ENCODE results near the gene IGSF8.

IGSF8 gene

DNA sequence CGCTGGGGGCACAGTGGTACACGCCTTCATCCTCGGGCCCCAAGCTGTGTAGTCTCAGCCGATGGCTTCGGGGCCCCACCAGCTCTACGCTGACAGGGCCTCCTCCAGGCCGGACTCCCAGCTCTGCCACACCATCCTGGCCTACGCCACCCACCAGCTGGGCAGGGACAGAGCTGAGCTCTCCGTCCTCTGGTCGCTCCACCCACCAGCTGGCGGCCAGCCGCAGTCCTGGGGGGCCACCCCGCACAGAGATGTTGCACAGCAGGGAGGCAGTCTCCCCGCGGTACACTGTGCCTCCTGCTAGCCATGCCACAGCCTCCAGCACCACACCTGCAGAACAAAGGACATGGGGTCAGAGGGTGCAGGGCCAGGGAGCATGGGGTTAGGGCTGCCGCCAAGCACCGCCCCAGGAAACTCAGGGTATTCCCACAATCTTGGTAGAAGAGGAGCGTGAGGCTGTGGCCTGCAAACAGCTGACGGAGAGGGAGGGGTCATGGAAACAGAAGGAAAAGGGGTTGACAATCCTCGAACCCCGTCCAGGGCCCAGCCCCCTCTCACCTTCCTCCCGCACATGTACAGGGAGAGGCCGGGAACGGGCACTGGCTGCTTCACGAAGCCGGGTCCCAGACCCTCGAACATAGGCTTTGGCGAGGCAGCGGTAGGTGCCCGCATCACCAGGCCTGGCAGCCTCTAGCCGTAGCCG lies 5.9 kb downstream of the IGSF8 start:
- no peak overlapping the region for H3K4me3 Mint-ChIP-seq
- no peak overlapping the region for H3K27ac Mint-ChIP-seq
- no peaks in the 10 kb centered on the region for H3K27me3 Mint-ChIP-seq (ENCODE audit: low read depth)
- TF ChIP-seq, protein P1, sequence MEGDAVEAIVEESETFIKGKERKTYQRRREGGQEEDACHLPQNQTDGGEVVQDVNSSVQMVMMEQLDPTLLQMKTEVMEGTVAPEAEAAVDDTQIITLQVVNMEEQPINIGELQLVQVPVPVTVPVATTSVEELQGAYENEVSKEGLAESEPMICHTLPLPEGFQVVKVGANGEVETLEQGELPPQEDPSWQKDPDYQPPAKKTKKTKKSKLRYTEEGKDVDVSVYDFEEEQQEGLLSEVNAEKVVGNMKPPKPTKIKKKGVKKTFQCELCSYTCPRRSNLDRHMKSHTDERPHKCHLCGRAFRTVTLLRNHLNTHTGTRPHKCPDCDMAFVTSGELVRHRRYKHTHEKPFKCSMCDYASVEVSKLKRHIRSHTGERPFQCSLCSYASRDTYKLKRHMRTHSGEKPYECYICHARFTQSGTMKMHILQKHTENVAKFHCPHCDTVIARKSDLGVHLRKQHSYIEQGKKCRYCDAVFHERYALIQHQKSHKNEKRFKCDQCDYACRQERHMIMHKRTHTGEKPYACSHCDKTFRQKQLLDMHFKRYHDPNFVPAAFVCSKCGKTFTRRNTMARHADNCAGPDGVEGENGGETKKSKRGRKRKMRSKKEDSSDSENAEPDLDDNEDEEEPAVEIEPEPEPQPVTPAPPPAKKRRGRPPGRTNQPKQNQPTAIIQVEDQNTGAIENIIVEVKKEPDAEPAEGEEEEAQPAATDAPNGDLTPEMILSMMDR (IDR thresholded peaks at IDR 0.05; ENCODE audit: unreplicated experiment in 3 of 3) = no peak
- H3K9me3 Mint-ChIP-seq = no peaks in the 10 kb centered on the region
- H3K4me1 Mint-ChIP-seq = peaks cover 9% of the 10 kb centered on the region
- peaks cover 4% of the 10 kb centered on the region for H3K36me3 Mint-ChIP-seq (ENCODE audit: low read depth)

DNA sequence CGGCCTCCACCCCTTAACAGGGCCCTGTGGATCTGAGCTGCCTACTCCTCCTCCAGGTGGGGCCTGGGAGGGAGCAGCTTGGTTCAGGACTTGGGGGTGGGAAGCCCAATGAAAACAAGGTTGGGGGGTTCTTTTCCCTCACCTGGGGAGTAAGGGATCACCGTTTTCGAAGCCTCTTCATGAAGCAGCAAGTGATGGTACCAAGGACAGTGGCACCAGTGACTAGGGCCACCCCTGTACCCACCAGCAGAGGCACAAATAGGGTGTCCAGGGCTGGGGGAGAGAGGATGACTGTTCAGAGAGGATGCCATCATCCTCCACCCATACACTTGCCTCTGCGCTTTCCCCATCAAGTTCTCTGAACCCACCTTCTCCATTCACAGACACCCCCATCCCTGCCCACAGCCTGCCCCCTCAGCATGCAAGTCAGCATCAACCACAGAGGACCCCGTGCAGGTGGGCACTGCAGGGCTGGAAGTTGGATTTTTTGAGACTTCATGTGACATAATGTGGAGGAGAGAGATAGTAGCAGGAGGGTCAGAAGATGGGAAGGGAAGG lies 6.7 kb downstream of the IGSF8 start:
- TF ChIP-seq, protein P1 (IDR thresholded peaks at IDR 0.05; ENCODE audit: unreplicated experiment in 3 of 3) = no peak
- Mint-ChIP-seq H3K9me3 (no peaks in the 10 kb centered on the region), H3K27ac (no peak overlapping the region), H3K4me3 (no peak overlapping the region), H3K36me3 (ENCODE audit: low read depth) (peaks cover 4% of the 10 kb centered on the region), H3K4me1 (peaks cover 6% of the 10 kb centered on the region), H3K27me3 (ENCODE audit: low read depth) (peaks cover 2% of the 10 kb centered on the region)

DNA sequence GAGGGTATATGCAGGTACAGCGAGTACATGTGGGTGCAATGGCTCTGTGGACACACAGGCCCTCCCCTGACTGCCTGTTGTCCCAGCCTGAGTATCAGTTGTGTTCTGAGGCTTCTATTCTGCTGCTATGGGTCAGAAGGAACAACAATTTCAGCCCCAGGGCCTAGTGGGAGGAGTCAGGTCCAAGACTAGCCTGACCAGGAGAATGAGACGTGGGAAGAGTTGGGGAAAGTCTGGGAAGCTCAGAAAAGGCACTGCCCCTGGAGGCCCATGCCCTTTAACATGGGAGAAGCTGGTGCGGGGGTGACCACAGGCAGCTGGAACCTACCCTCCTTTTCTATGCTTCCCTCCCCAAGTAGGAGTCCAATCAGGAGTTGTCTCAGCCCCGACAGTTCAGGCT lies 7.7 kb downstream of the IGSF8 start:
- Mint-ChIP-seq H3K36me3 (ENCODE audit: low read depth) (peaks cover 4% of the 10 kb centered on the region), H3K4me3 (no peak overlapping the region), H3K9me3 (no peaks in the 10 kb centered on the region), H3K27me3 (ENCODE audit: low read depth) (peaks cover 12% of the 10 kb centered on the region), H3K27ac (no peak overlapping the region), H3K4me1 (peaks cover 1% of the 10 kb centered on the region)
- TF ChIP-seq, protein P1 (IDR thresholded peaks at IDR 0.05; ENCODE audit: unreplicated experiment in 3 of 3) = no peak

DNA sequence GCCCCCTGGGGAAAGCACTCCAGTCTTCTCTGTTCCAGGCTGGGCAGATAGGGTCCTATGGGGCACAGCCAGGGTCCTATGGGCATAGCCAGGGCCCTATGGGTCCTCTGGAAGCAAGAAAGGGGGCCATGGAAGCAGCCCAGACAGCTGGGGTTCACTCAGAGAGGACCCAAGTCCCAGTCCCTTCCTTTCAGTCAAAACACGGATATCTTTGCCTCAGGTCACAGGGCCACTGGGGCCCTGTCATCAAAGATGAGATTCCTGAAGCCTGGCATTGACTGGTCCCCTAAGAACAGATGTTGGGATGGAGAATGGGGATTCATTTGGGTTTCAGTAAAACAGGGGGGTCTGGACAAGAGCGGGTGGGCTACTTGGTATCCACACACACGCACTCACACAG lies 8.5 kb downstream of the IGSF8 start:
- Mint-ChIP-seq H3K4me1 (no peaks in the 10 kb centered on the region), H3K9me3 (no peaks in the 10 kb centered on the region), H3K36me3 (ENCODE audit: low read depth) (peaks cover 4% of the 10 kb centered on the region), H3K27ac (no peak overlapping the region), H3K4me3 (no peak overlapping the region), H3K27me3 (ENCODE audit: low read depth) (peaks cover 20% of the 10 kb centered on the region)
- TF ChIP-seq, protein P1 (IDR thresholded peaks at IDR 0.05; ENCODE audit: unreplicated experiment in 3 of 3) = no peak

DNA sequence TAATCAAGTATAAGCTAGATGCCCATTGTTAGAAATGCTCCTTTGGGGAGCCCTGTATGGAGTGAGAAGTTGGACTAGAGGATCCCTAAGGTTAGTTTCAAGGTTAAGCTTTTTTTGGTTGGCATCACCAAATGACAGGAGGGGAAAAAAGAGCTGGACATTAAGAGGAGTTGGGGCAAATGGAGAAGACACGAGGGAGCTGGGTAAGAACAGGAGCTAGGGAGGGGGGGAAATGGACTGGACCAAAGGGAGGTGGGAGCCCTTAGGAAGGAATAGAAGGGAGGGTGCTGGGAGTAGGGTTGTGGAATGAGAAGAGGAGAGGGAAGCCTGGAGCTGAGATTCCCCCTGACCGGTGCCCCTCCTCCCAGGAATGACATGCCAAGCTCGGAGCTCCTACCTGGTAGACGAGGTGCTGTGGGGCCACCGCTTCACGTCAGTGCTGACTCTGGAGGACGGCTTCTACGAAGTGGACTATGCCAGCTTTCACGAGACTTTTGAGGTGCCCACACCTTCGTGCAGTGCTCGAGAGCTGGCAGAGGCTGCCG lies 11.2 kb downstream of the IGSF8 start:
- TF ChIP-seq, protein P1 (IDR thresholded peaks at IDR 0.05; ENCODE audit: unreplicated experiment in 3 of 3) = no peak
- Mint-ChIP-seq H3K4me3 (no peak overlapping the region), H3K27ac (no peak overlapping the region), H3K4me1 (no peaks in the 10 kb centered on the region), H3K9me3 (no peaks in the 10 kb centered on the region), H3K27me3 (ENCODE audit: low read depth) (peaks cover 46% of the 10 kb centered on the region), H3K36me3 (ENCODE audit: low read depth) (peaks cover 4% of the 10 kb centered on the region)

All from nephron (organoid).